Smooth muscle cell of trachea (primary cell): ENCODE results near the gene KRTAP5-8. TPM values are rescaled to one million over a fixed set of nuclear protein-coding genes. Genes with fewer than 3 reads are reported as not detected.

ENCODE experiments used
- total RNA-seq: library from RNA; depleted of rRNA; stranded (reverse); fragments of >200 nt; gene quantifications from 2 replicates; pipeline ENCODE4 v1.2.1, GENCODE V29; 2014

The KRTAP5-8 gene, protein sequence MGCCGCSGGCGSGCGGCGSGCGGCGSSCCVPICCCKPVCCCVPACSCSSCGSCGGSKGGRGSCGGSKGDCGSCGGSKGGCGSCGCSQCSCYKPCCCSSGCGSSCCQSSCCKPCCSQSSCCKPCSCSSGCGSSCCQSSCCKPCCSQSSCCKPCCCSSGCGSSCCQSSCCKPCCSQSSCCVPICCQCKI
- total RNA-seq = not detected in 2 replicates

DNA sequence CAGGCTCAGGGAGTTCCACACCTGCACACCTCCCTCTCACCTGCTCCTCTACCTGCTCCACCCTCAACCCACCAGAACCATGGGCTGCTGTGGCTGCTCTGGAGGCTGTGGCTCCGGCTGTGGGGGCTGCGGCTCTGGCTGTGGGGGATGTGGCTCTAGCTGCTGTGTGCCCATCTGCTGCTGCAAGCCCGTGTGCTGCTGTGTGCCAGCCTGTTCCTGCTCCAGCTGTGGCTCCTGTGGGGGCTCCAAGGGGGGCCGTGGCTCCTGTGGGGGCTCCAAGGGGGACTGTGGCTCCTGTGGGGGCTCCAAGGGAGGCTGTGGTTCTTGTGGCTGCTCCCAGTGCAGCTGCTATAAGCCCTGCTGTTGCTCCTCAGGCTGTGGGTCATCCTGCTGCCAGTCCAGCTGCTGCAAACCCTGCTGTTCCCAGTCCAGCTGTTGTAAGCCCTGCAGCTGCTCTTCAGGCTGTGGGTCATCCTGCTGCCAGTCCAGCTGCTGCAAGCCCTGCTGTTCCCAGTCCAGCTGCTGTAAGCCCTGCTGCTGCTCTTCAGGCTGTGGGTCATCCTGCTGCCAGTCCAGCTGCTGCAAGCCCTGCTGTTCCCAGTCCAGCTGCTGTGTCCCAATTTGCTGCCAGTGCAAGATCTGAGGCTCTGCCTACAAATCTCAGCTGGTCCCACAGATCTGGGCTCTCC is at the start of gene KRTAP5-8:
TSS of gene KRTAP5-8 (plus strand) at position 49 of the 689 bp plus-strand sequence. CDS start at position 80, 31 bp downstream.

DNA sequence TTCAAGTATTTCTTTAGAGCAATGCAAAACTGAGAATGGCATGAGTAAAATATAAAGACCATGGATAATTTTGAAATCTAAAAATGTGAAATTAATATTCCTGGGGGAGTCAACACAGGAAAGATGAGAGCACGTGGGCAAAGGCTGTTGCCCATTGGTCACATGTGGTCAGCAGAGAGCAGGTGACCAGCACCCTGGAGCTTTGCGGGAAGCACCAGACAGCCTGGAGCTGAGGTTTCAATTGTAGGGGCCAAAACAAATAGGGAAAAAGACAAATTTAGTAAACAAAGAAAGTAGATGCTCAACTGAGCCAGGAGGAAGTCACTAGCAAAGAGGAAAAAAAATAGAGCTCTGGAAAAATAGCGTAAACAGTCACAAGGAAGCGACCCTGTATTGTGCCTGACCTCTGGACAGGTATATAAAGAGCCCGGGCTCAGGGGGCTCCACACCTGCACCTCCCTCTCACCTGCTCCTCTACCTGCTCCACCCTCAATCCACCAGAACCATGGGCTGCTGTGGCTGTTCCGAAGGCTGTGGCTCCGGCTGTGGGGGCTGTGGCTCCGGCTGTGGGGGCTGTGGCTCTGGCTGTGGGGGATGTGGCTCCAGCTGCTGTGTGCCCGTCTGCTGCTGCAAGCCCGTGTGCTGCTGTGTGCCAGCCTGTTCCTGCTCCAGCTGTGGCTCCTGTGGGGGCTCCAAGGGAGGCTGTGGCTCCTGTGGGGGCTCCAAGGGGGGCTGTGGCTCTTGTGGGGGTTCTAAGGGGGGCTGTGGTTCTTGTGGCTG is 10.8 kb upstream of the KRTAP5-8 start, which contains the start of gene KRTAP5-7:
TSS of gene KRTAP5-7 (plus strand) at position 472 of the 780 bp plus-strand sequence. CDS start at position 506, 34 bp downstream.

DNA sequence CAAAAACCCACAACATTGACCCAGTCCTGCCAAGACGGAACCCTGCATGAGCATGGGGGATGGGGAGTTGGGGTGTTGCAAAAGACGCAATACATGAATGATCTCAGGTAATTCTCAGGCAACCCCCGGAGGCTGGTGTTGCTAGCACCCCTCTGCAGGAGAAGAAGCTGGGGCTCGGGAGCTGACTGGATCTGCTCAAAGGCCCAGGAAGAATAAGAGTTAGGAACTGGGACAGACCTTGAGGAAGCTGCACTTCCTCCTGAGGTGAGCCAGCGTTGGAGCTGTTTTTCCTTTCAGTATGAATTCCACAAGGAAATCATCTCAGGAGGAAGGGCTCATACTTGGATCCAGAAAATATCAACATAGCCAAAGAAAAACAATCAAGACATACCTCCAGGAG is 10.3 kb downstream of the KRTAP5-8 start, which contains the start of gene KRTAP5-9:
TSS of gene KRTAP5-9 (plus strand) at position 301 of the 400 bp plus-strand sequence. CDS start 238 bp downstream, outside the sequence.

DNA sequence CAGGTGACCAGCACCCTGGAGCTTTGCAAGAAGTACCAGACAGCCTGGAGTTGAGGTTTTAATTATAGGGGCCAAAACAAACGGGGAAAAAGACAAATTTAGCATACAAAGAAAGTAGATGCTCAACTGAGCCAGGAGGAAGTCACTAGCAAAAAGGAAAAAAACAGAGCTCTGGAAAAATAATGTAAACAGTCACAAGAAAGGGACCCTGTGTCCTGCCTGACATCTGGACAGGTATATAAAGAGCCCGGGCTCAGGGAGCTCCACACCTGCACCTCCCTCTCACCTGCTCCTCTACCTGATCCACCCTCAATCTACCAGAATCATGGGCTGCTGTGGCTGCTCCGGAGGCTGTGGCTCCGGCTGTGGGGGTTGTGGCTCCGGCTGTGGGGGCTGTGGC is 27.4 kb downstream of the KRTAP5-8 start, which contains the start of gene KRTAP5-10:
TSS of gene KRTAP5-10 (plus strand) at position 301 of the 400 bp plus-strand sequence. CDS start at position 326, 25 bp downstream.

DNA sequence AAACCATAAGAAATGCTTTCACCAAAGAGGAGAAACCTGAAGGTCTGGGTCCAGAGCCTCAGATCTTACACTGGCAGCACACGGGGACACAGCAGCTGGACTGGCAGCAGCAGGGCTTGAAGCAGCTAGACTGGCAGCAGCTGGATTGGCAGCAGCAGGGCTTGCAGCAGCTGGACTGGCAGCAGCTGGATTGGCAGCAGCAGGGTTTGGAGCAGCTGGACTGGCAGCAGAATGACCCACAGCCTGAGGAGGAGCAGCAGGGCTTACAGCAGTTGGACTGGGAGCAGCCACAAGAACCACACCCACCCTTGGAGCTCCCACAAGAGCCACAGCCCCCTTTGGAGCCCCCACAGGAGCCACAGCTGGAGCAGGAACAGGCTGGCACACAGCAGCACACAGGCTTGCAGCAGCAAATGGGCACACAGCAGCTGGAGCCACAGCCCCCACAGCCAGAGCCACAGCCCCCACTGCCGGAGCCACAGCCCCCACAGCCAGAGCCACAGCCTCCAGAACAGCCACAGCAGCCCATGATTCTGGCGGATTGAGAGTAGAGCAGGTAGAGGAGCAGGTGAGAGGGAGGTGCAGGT is 44.6 kb downstream of the KRTAP5-8 start, which contains the start of gene KRTAP5-11:
TSS of gene KRTAP5-11 (minus strand) at position 567 of the 587 bp plus-strand sequence. CDS start at position 529, 38 bp downstream.

Other genes starting within 250 kb of the KRTAP5-8 start
- 37.2 and 44.8 TPM in 2 replicates for gene DHCR7, start 89.6 kb upstream of the KRTAP5-8 start, total RNA-seq
- gene NADSYN1, start 84.8 kb upstream of the KRTAP5-8 start, total RNA-seq = 63.7 and 126 TPM in 2 replicates
- gene KRTAP5-7, start 10.8 kb upstream of the KRTAP5-8 start, total RNA-seq = 0.17 TPM in 1 of 2 replicates, not detected in the other
- not detected in 2 replicates for gene KRTAP5-9, start 10.4 kb downstream of the KRTAP5-8 start, total RNA-seq
- gene KRTAP5-10, start 27.5 kb downstream of the KRTAP5-8 start, total RNA-seq = not detected in 2 replicates
- gene KRTAP5-11, start 44.9 kb downstream of the KRTAP5-8 start, total RNA-seq = not detected in 2 replicates